OCI-LY1 (cell line): ENCODE results near the gene UPK1B.

Experiments used
- EZH2 ChIP-seq: fragments of 200-600 bp; sonication (generic), shearing (Covaris generic); IDR thresholded peaks from 2 replicates; pipeline ENCODE4 v1.8.0; 2017; ENCODE audit warnings: borderline replicate concordance, mixed run types, mild to moderate bottlenecking, antibody characterized with exemption, low read length, moderate library complexity, mixed read lengths
- TF ChIP-seq, protein P1 (sequence below): fragments of 200-600 bp; sonication (generic), shearing (Covaris generic); IDR thresholded peaks from 2 replicates; pipeline ENCODE4 v1.5.1; 2017; ENCODE audit warnings: mild to moderate bottlenecking, antibody characterized with exemption, low read length, moderate library complexity, mixed read lengths

DNA sequence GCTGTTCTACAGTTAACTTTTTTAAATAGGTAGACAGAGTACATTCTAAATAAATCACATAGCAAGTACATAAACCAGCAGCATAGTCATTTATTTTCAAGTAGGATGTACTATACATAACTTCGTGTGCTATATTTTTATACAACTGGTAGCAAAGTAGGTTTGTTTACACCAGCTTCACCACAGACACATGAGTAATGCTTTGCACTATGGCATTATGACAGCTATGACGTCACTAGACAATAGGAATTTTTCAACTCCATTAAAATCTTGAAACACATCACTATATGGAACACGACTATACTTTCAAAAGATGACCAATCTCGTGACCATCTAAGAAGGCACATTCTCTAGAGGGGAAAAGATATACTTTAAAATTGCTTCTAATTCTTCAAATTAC is 23.9 kb upstream of the UPK1B start:
- TF ChIP-seq, protein P1, sequence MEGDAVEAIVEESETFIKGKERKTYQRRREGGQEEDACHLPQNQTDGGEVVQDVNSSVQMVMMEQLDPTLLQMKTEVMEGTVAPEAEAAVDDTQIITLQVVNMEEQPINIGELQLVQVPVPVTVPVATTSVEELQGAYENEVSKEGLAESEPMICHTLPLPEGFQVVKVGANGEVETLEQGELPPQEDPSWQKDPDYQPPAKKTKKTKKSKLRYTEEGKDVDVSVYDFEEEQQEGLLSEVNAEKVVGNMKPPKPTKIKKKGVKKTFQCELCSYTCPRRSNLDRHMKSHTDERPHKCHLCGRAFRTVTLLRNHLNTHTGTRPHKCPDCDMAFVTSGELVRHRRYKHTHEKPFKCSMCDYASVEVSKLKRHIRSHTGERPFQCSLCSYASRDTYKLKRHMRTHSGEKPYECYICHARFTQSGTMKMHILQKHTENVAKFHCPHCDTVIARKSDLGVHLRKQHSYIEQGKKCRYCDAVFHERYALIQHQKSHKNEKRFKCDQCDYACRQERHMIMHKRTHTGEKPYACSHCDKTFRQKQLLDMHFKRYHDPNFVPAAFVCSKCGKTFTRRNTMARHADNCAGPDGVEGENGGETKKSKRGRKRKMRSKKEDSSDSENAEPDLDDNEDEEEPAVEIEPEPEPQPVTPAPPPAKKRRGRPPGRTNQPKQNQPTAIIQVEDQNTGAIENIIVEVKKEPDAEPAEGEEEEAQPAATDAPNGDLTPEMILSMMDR: no peak
- no peak for TF ChIP-seq EZH2
